HEK293 (cell line): ENCODE results near the gene CEP350.

ENCODE experiments used
- CTCF ChIA-PET: fragments of 350-600 bp; formaldehyde crosslinking; extraction: SDS; loops from one replicate; lab custom pipeline; 2021; ENCODE audit warnings: antibody characterized with exemption; lab: Yijun Ruan, JAX
- POLR2A ChIA-PET: fragments of 300-600 bp; formaldehyde crosslinking; extraction: SDS; loops from one replicate; lab custom pipeline; 2020; ENCODE audit warnings: antibody characterized with exemption, inconsistent platforms; lab: Yijun Ruan, JAX
- H3K27ac ChIP-seq: fragments of 200-500 bp; sonication (Bioruptor generic); 2 replicates; pipeline ENCODE4 v1.5.1; 2014; ENCODE audit warnings: low read depth, low read length, control low read depth, inconsistent platforms; ENCODE audit errors: extremely low read depth
- H3K36me3 ChIP-seq, 2 experiments: fragments of 200-500 bp in 1 of 2; sonication (Bioruptor generic) in 1 of 2; 1 replicate in 1 of 2; 2 replicates in 1 of 2; pipeline ENCODE4 v1.5.1; 2014 to 2017; ENCODE audit warnings: inconsistent platforms in 2 of 2, low read length in 2 of 2; ENCODE audit not compliant: control insufficient read depth in 2 of 2, insufficient read depth in 1 of 2
- H3K4me1 ChIP-seq: fragments of 200-500 bp; sonication (Bioruptor generic); 2 replicates; pipeline ENCODE4 v1.5.1; 2014; ENCODE audit warnings: mild to moderate bottlenecking, low read length, inconsistent platforms; ENCODE audit not compliant: control insufficient read depth, insufficient read depth
- H3K4me3 ChIP-seq: 2 replicates; pipeline ENCODE4 v1.5.1; 2011; ENCODE audit warnings: low read depth, mild to moderate bottlenecking, control low read depth, low read length, moderate library complexity
- H3K9me3 ChIP-seq: fragments of 200-500 bp; sonication (Bioruptor generic); 2 replicates; pipeline ENCODE4 v1.5.1; 2014; ENCODE audit warnings: low read depth, low read length, inconsistent platforms; ENCODE audit not compliant: control insufficient read depth, insufficient read depth
- OVOL3 ChIP-seq: fragments of 450-650 bp; formaldehyde crosslinking; IDR thresholded peaks from 2 replicates; pipeline ENCODE4 v1.5.1; 2016; ENCODE audit warnings: missing biosample characterization, missing genetic modification characterization
- PRDM2 ChIP-seq: fragments of 450-650 bp; formaldehyde crosslinking; IDR thresholded peaks from 2 replicates; pipeline ENCODE4 v1.5.1; 2016; ENCODE audit warnings: missing biosample characterization, missing genetic modification characterization, borderline replicate concordance
- SALL2 ChIP-seq: fragments of 450-650 bp; formaldehyde crosslinking; IDR thresholded peaks from 2 replicates; pipeline ENCODE4 v1.5.0; 2017; ENCODE audit warnings: missing biosample characterization, mild to moderate bottlenecking, missing genetic modification characterization, borderline replicate concordance
- SCRT2 ChIP-seq: fragments of 450-650 bp; formaldehyde crosslinking; IDR thresholded peaks from 2 replicates; pipeline ENCODE4 v1.5.1; 2016; ENCODE audit warnings: missing biosample characterization, missing genetic modification characterization
- YY2 ChIP-seq: fragments of 450-650 bp; formaldehyde crosslinking; IDR thresholded peaks from 2 replicates; pipeline ENCODE4 v1.5.1; 2016; ENCODE audit warnings: missing biosample characterization, missing genetic modification characterization
- ZBTB21 ChIP-seq: fragments of 450-650 bp; formaldehyde crosslinking; IDR thresholded peaks from 2 replicates; pipeline ENCODE4 v1.5.1; 2017; ENCODE audit warnings: missing biosample characterization, missing genetic modification characterization
- ZBTB48 ChIP-seq: fragments of 450-650 bp; formaldehyde crosslinking; IDR thresholded peaks from 2 replicates; pipeline ENCODE4 v1.5.1; 2016; ENCODE audit warnings: missing biosample characterization, missing genetic modification characterization
- ZNF148 ChIP-seq: fragments of 450-650 bp; formaldehyde crosslinking; IDR thresholded peaks from 2 replicates; pipeline ENCODE4 v1.5.0; 2017; ENCODE audit warnings: missing biosample characterization, missing genetic modification characterization, borderline replicate concordance
- ZNF18 ChIP-seq: fragments of 450-650 bp; formaldehyde crosslinking; IDR thresholded peaks from 2 replicates; pipeline ENCODE4 v1.5.1; 2016; ENCODE audit warnings: missing biosample characterization, missing genetic modification characterization
- ZNF19 ChIP-seq: fragments of 450-650 bp; formaldehyde crosslinking; IDR thresholded peaks from 2 replicates; pipeline ENCODE4; 2016; ENCODE audit warnings: missing biosample characterization, missing genetic modification characterization, low read depth
- ZNF221 ChIP-seq: fragments of 450-650 bp; formaldehyde crosslinking; IDR thresholded peaks from 2 replicates; pipeline ENCODE4 v1.5.1; 2017; ENCODE audit warnings: missing biosample characterization, missing genetic modification characterization, borderline replicate concordance
- ZNF274 ChIP-seq, 2 experiments: fragments of 200-500 bp in 1 of 2; fragments of 450-650 bp in 1 of 2; sonication (Bioruptor generic) in 1 of 2; formaldehyde crosslinking in 1 of 2; IDR thresholded peaks; 2 replicates each; pipeline versions ENCODE4 v1.5.1 to v1.6.1; 2014 to 2016; ENCODE audit warnings: borderline replicate concordance in 1 of 2, inconsistent platforms in 1 of 2, low read length in 1 of 2, missing biosample characterization in 1 of 2, missing genetic modification characterization in 1 of 2
- ZNF548 ChIP-seq: fragments of 450-650 bp; formaldehyde crosslinking; IDR thresholded peaks from 2 replicates; pipeline ENCODE4 v1.5.1; 2016; ENCODE audit warnings: missing biosample characterization, missing genetic modification characterization
- ZNF560 ChIP-seq: fragments of 450-650 bp; formaldehyde crosslinking; IDR thresholded peaks from 2 replicates; pipeline ENCODE4 v1.5.1; 2017; ENCODE audit warnings: missing biosample characterization, missing genetic modification characterization, borderline replicate concordance
- ZNF580 ChIP-seq: fragments of 450-650 bp; formaldehyde crosslinking; IDR thresholded peaks from 2 replicates; pipeline ENCODE4 v1.5.1; 2016; ENCODE audit warnings: missing biosample characterization, missing genetic modification characterization
- ZNF610 ChIP-seq: fragments of 450-650 bp; formaldehyde crosslinking; IDR thresholded peaks from 2 replicates; pipeline ENCODE4 v1.5.1; 2016; ENCODE audit warnings: missing biosample characterization, missing genetic modification characterization, borderline replicate concordance
- ZNF660 ChIP-seq: fragments of 450-650 bp; IDR thresholded peaks from 2 replicates; pipeline ENCODE4 v1.5.1; 2018; ENCODE audit warnings: missing biosample characterization, mild to moderate bottlenecking, missing genetic modification characterization
- TF ChIP-seq, protein P1 (sequence below): fragments of 450-650 bp; formaldehyde crosslinking; IDR thresholded peaks from 2 replicates; pipeline ENCODE4 v1.5.1; 2017; ENCODE audit warnings: missing biosample characterization, missing genetic modification characterization
- TF ChIP-seq, protein P2 (sequence below): sonication (generic); formaldehyde crosslinking; IDR thresholded peaks from 2 replicates; pipeline ENCODE4 v1.8.1; 2022; ENCODE audit warnings: mild to moderate bottlenecking, moderate library complexity, missing genetic modification reagents

Gene CEP350

DNA sequence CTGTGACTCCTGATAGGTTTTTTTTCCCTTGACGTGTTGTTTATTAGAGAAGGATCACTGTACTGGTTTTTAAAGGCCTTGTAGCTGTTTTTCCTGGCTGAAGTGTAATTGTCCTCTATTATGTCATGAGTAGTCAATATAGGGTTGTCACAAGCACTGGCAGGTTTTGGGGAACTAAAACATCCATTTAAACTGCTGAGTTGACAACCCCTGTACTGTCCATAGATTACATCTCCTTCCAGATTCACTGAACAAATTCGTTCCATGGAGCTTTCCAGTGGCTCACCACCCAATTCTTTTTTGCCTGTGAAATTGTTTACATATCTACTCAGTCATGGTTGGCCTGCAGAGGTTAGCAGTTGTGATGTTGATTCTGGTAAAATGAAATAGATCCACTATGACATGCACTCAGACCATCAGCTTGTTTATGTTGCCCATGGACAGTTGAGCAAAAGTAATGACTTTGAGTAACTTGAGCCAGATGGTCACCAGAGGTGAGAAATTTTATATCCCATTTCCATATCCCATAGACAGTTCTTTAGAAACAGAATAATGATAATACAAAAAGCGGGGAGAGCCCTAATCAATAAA, 140.2 kb downstream of the CEP350 start:
- Histone ChIP-seq H3K36me3 (peaks cover 42 to 83% of the 10 kb centered on the region in 2 experiments), H3K4me3 (no peak overlapping the region), H3K4me1 (no peaks in the 10 kb centered on the region), H3K27ac (no peak overlapping the region), H3K9me3 (no peaks in the 10 kb centered on the region)
- TF ChIP-seq SALL2 (no peak), ZNF660 (no peak), ZNF610 (no peak)
- TF ChIP-seq, protein P1, sequence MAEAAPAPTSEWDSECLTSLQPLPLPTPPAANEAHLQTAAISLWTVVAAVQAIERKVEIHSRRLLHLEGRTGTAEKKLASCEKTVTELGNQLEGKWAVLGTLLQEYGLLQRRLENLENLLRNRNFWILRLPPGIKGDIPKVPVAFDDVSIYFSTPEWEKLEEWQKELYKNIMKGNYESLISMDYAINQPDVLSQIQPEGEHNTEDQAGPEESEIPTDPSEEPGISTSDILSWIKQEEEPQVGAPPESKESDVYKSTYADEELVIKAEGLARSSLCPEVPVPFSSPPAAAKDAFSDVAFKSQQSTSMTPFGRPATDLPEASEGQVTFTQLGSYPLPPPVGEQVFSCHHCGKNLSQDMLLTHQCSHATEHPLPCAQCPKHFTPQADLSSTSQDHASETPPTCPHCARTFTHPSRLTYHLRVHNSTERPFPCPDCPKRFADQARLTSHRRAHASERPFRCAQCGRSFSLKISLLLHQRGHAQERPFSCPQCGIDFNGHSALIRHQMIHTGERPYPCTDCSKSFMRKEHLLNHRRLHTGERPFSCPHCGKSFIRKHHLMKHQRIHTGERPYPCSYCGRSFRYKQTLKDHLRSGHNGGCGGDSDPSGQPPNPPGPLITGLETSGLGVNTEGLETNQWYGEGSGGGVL (tag by site-specific recombination), result no peak
- POLR2A ChIA-PET, result no interaction called here
- CTCF ChIA-PET, result interaction anchor here (0.9 to 1.2 kb wide), 2 partner anchors 12 to 74 kb away, joined by 3 to 5 read pairs; no protein-coding TSS in a partner anchor

DNA sequence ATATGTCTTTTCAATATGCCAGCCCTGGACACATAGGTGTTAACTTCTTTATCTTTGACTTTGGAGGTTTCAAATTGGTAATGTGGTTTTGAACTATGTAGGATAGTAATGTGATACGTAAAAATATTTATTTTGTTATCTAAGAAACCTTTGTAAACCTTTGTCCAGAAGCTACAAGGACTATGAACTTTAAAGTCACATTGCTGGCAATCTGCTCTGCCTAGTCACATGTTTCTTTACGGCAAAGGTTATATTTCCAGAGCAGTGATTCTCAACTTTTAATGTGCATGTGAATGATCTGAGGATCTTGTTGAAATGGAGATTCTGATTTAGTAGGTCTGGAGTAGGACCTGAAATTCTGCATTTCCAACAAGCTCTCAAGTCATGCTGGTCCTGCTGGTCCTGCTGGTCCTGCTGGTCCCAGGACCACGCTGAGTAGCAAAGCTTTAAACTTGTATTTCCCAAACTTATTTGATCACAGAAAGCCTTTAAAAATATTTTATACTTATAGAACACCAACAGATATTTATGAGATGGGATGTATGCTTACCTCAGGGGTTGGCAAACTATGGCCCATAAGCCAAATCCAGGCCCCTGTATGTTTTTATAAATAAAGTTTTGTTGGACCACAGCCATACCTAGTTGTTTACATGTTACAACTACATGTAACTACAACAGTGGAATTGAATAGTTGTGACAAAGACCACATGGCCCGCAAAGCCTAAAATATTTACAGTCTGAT, 142.1 kb downstream of the CEP350 start:
- Histone ChIP-seq H3K27ac (no peak overlapping the region), H3K9me3 (no peaks in the 10 kb centered on the region), H3K4me1 (no peaks in the 10 kb centered on the region), H3K36me3 (peaks cover 44 to 88% of the 10 kb centered on the region in 2 experiments), H3K4me3 (no peak overlapping the region)
- POLR2A ChIA-PET, result no interaction called here
- CTCF ChIA-PET, result no interaction called here
- TF ChIP-seq OVOL3 (tag by site-specific recombination), result no peak
- no peak for TF ChIP-seq ZNF560 (tag by site-specific recombination)
- TF ChIP-seq ZNF148 (tag by site-specific recombination), result no peak
- no peak for TF ChIP-seq YY2 (tag by site-specific recombination)
- TF ChIP-seq ZNF274 (IDR thresholded peaks at IDR 0.05; ENCODE audit: low read length), result no peak
- no peak for TF ChIP-seq ZNF274 (tag by site-specific recombination; IDR thresholded peaks at IDR 0.05; ENCODE audit: borderline replicate concordance)
- TF ChIP-seq ZNF580, result no peak
- no peak for TF ChIP-seq SCRT2
- TF ChIP-seq ZNF19 (tag by site-specific recombination), result no peak
- TF ChIP-seq, protein P2, sequence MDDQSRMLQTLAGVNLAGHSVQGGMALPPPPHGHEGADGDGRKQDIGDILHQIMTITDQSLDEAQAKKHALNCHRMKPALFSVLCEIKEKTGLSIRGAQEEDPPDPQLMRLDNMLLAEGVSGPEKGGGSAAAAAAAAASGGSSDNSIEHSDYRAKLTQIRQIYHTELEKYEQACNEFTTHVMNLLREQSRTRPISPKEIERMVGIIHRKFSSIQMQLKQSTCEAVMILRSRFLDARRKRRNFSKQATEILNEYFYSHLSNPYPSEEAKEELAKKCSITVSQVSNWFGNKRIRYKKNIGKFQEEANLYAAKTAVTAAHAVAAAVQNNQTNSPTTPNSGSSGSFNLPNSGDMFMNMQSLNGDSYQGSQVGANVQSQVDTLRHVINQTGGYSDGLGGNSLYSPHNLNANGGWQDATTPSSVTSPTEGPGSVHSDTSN, result no peak
- no peak for TF ChIP-seq ZNF548 (tag by site-specific recombination)
- no peak for TF ChIP-seq PRDM2 (tag by site-specific recombination)
- no peak for TF ChIP-seq ZNF221 (tag by site-specific recombination)
- TF ChIP-seq ZBTB48, result no peak
- no peak for TF ChIP-seq ZBTB21 (tag by site-specific recombination)
- no peak for TF ChIP-seq ZNF18 (tag by site-specific recombination)
